GM23248 (cell line): Measurements from ENCODE around the gene ZNF33B.

Source experiments
- EZH2 ChIP-seq: fragments of 200-600 bp; sonication (generic); IDR thresholded peaks from 2 replicates; pipeline ENCODE4 v1.6.1; 2018; ENCODE audit warnings: antibody characterized with exemption, mild to moderate bottlenecking; ENCODE audit not compliant: insufficient read depth, poor library complexity, severe bottlenecking
- EZH2phosphoT487 ChIP-seq: fragments of 200-600 bp; sonication (generic); IDR thresholded peaks from 2 replicates; pipeline ENCODE4 v1.6.1; 2018; ENCODE audit warnings: antibody characterized with exemption, moderate library complexity, mild to moderate bottlenecking, low read depth; ENCODE audit not compliant: insufficient read depth

GRCh38 chr10:42548254-42548653 is 90.1 kb downstream of the ZNF33B start:
- TF ChIP-seq EZH2 (no peak), EZH2phosphoT487 (no peak)
